ENCODE measurements around the gene IER5L.

IER5L gene

DNA sequence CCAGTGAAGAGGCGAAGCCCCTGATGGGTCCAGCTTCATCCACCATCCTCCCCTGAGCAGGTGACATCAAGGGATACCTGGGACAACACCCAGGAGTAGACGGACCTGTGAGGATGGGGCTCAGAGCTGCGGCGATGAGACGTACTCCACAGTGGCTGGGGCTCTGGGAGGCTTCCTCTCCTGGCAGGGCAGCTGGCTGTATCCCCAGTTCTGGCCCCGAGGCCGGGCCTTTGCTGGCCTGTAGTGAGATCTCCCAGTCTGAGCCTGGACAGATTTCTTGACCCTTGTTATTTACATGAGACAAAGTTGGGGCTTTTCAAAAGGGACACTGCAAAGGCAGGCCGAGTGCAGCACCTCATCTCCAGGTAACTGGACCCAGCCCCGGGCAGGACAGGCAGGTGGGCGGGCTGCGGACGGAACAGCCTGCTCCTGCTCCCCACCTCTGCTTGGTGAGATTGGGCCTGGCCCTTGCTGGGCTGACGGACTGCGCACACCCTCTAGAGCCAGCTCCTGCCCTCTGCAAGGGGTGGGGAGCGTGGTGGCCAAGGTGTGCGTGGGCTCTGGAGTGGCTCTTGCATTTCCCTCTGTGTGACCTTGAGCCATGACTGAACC is 23.1 kb downstream of the IER5L start:
- Histone ChIP-seq H3K4me3 (no peak overlapping the region), H3K36me3 (peaks cover 0 to 70% (median 5%) of the 10 kb centered on the region in 3 donors), H3K27me3 (no peaks in the 10 kb centered on the region), H3K9me3 (no peaks in the 10 kb centered on the region), H3K4me1 (no peaks in the 10 kb centered on the region), H3K27ac (no peak overlapping the region)
- intact Hi-C loops (cut with DNase I; ENCODE audit: low total_unique reads) = no loop called here
- no peak for DNase-seq
- TF ChIP-seq, protein P1, sequence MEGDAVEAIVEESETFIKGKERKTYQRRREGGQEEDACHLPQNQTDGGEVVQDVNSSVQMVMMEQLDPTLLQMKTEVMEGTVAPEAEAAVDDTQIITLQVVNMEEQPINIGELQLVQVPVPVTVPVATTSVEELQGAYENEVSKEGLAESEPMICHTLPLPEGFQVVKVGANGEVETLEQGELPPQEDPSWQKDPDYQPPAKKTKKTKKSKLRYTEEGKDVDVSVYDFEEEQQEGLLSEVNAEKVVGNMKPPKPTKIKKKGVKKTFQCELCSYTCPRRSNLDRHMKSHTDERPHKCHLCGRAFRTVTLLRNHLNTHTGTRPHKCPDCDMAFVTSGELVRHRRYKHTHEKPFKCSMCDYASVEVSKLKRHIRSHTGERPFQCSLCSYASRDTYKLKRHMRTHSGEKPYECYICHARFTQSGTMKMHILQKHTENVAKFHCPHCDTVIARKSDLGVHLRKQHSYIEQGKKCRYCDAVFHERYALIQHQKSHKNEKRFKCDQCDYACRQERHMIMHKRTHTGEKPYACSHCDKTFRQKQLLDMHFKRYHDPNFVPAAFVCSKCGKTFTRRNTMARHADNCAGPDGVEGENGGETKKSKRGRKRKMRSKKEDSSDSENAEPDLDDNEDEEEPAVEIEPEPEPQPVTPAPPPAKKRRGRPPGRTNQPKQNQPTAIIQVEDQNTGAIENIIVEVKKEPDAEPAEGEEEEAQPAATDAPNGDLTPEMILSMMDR (IDR thresholded peaks at IDR 0.05) = no peak

DNA sequence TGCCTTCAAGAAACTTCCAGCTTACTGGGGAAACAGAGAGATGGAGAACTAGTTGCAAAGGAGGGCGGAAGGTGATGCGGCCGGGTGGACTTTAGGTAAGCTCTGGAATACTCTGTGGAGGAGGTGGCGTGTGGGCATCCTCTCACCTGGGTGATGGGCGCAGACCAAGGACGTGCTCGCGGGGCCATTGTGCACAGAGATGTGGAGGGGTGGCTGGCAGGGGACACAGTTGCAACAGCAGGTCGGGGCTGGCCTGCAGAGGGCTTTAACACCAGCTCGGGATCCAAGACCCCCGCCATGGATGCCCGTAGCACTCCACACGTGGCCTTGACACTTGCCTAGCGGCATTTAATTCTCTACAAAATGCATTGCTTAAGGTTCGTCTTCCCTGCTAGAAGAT is 26.6 kb downstream of the IER5L start:
- H3K9me3 ChIP-seq = no peaks in the 10 kb centered on the region
- H3K27me3 ChIP-seq = no peaks in the 10 kb centered on the region
- peaks cover 0 to 19% (median 11%) of the 10 kb centered on the region in 4 donors for H3K4me1 ChIP-seq
- peaks cover 0 to 81% (median 5%) of the 10 kb centered on the region in 3 donors for H3K36me3 ChIP-seq
- intact Hi-C loops (cut with DNase I; ENCODE audit: low total_unique reads) = no loop called here
- no peak overlapping the region for H3K27ac ChIP-seq
- TF ChIP-seq, protein P1 (IDR thresholded peaks at IDR 0.05) = no peak
- DNase-seq = no peak
- H3K4me3 ChIP-seq = no peak overlapping the region

DNA sequence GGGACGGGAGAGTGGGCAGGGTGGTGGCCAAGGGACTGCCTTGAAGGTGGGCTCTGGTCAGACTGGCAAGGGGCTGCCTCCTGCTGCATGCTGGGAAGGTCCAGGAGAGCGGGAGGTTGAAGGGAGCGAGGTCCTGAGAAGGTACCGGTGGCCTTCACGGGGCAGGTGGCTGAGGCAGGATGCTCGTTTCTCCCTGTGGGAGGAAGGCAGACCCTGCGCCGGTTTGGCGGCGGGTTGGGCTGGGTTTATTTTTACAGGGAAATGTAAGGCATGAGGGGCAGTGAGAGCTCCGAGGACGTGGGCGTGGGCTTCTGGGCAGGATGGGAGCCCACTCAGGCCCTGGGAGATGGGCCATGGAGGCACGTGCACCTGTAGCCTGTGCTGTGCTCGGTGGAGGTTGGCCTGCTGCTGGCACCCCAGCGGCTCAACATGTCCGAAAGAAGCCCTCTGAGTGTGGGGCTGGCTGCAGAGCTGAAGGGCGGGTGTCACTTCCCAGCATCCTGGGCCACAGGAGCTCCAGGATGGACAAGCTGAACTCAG is 27.3 kb downstream of the IER5L start:
- intact Hi-C loops (cut with DNase I; ENCODE audit: low total_unique reads) = no loop called here
- H3K4me1 ChIP-seq = peaks cover 0 to 26% (median 19%) of the 10 kb centered on the region in 4 donors
- H3K36me3 ChIP-seq = peaks cover 0 to 73% (median 5%) of the 10 kb centered on the region in 3 donors
- DNase-seq = no peak
- H3K9me3 ChIP-seq = no peaks in the 10 kb centered on the region
- no peak overlapping the region for H3K4me3 ChIP-seq
- no peak overlapping the region for H3K27ac ChIP-seq
- TF ChIP-seq, protein P1 (IDR thresholded peaks at IDR 0.05) = no peak
- no peaks in the 10 kb centered on the region for H3K27me3 ChIP-seq

- TF ChIP-seq, protein P1 (IDR thresholded peaks at IDR 0.05) = no peak
- H3K36me3 ChIP-seq = peaks cover 0 to 67% (median 5%) of the 10 kb centered on the region in 3 donors
- no peaks in the 10 kb centered on the region for H3K27me3 ChIP-seq
- H3K9me3 ChIP-seq = no peaks in the 10 kb centered on the region
- no peak overlapping the region for H3K27ac ChIP-seq
- DNase-seq = no peak
- no peak overlapping the region for H3K4me3 ChIP-seq
- peaks cover 0 to 32% (median 25%) of the 10 kb centered on the region in 4 donors for H3K4me1 ChIP-seq
- intact Hi-C loops (cut with DNase I; ENCODE audit: low total_unique reads) = no loop called here
These were observed 27.9 kb downstream of the IER5L start for GRCh38 chr9:129150122-129150521.

GRCh38 chr9:129149442-129149841 is 28.6 kb downstream of the IER5L start:
- no peak for DNase-seq
- H3K27me3 ChIP-seq = no peaks in the 10 kb centered on the region
- H3K9me3 ChIP-seq = no peaks in the 10 kb centered on the region
- no peak overlapping the region for H3K27ac ChIP-seq
- peaks cover 0 to 60% (median 5%) of the 10 kb centered on the region in 3 donors for H3K36me3 ChIP-seq
- TF ChIP-seq, protein P1 (IDR thresholded peaks at IDR 0.05) = no peak
- intact Hi-C loops (cut with DNase I; ENCODE audit: low total_unique reads) = loop anchor here (10.0 kb wide), 1 partner anchor 185 kb away; no protein-coding TSS in a partner anchor
- peaks cover 0 to 38% (median 31%) of the 10 kb centered on the region in 4 donors for H3K4me1 ChIP-seq
- no peak overlapping the region for H3K4me3 ChIP-seq
